Muscle of back (tissue), 11 donors: Measurements from ENCODE around the gene RXRA. TPM values are rescaled to one million over a fixed set of nuclear protein-coding genes. Genes with fewer than 3 reads are reported as not detected.

ENCODE experiments used
- DNase-seq, 3 donors: peaks; one replicate each; pipeline versions ENCODE4 v3.0.0 to v3.0.0-alpha.2; 2013
- polyA plus RNA-seq, 10 donors: library from polyadenylated mRNA; unstranded; fragments of 120-200 nt; gene quantifications; one replicate each; pipeline ENCODE4 v1.2.1, GENCODE V29; 2013; ENCODE audit not compliant: insufficient read length in 10 of 10

The RXRA gene
- polyA plus RNA-seq, 10 donors, result 23.7 to 46.0 (median 28.1) TPM

DNA sequence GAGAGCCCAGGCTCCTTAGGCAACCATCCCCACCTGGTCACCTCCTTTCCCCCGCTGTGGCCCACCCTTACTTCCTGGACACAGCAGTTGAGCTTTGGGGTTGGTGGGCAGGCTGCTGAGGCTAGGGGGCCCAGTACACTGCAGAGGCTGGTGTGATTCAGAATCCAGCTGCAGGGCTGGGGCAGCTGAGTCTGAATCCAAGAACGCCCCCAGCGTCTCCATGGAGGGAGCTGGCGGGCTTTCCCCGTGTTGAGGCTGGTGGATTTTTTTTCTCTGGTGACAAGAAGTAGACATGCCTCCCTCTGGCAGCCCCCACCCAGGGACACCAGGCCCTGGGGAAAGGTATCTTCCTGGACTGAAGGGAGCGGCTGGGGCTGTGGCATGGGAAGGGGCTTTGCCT lies 104.8 kb downstream of the RXRA start:
- peak in 1 of 3 donors; percentile 64 for DNase-seq

- no peak for DNase-seq
Observed at GRCh38 chr9:134431626-134432025, 105.4 kb downstream of the RXRA start.

DNA sequence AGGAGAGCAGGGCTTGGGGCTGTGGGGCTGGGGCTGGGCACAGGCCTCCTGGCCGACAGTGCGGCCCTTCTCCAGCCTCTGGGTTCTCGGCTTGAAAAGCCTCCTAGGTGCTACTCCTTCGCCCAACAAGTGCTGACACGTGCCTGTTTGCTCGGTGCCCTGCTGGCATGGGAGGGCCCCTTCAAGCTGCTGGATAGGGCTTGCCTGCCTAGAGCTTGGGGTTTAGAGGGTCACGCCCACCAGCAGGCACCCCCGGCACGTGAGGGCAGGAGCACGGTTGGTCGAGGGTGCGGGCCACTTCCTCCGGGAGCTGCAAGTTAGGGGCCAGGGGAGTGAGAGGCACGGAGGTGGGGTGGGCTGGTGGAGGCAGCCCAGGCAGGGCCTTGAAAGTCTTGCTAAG lies 106.2 kb downstream of the RXRA start:
- no peak for DNase-seq

DNA sequence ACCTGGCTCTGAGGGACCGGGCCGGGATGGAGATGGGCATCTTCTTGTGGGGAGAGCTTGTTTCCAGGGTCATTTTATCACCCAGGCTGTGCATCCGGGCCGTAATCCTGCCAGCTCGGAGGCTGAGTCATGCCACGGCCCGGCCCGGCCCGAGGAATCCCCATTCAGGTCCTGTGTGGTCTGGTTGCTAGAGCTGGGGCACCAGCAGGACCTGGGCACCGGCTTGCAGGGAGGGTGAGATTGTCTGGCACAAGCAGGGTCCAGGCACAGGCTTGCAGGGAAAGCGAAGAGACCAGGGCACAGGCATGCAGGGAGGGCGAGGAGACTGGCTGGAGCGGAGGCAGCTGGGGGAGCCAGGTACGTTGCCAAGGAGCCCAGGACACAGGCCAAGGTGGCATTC lies 106.8 kb downstream of the RXRA start:
- DNase-seq, result no peak

GRCh38 chr9:134433909-134434882 lies 107.9 kb downstream of the RXRA start:
- DNase-seq, result no peak

GRCh38 chr9:134434894-134435506 lies 108.7 kb downstream of the RXRA start:
- peak; percentile 98 for DNase-seq

- peak in 1 of 3 donors; percentile 66 for DNase-seq
Observed at GRCh38 chr9:134435550-134436378, 109.5 kb downstream of the RXRA start.

DNA sequence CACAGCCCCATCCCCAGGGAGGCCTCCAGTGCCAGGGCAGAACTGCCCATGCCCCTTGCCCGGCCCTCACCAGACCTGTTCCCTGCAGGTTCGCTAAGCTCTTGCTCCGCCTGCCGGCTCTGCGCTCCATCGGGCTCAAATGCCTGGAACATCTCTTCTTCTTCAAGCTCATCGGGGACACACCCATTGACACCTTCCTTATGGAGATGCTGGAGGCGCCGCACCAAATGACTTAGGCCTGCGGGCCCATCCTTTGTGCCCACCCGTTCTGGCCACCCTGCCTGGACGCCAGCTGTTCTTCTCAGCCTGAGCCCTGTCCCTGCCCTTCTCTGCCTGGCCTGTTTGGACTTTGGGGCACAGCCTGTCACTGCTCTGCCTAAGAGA lies 110.1 kb downstream of the RXRA start:
- DNase-seq, result no peak

- no peak for DNase-seq
Observed at GRCh38 chr9:134436911-134437310, 110.7 kb downstream of the RXRA start.

GRCh38 chr9:134437403-134438194 lies 111.3 kb downstream of the RXRA start:
- no peak for DNase-seq

- DNase-seq, result no peak
Observed at GRCh38 chr9:134438195-134438788, 112.0 kb downstream of the RXRA start.

DNA sequence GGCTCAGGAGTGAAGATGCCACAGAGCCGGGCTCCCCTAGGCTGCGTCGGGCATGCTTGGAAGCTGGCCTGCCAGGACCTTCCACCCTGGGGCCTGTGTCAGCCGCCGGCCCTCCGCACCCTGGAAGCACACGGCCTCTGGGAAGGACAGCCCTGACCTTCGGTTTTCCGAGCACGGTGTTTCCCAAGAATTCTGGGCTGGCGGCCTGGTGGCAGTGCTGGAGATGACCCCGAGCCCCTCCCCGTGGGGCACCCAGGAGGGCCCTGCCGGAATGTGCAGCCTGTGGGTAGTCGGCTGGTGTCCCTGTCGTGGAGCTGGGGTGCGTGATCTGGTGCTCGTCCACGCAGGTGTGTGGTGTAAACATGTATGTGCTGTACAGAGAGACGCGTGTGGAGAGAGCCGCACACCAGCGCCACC lies 113.1 kb downstream of the RXRA start:
- DNase-seq, result no peak

DNA sequence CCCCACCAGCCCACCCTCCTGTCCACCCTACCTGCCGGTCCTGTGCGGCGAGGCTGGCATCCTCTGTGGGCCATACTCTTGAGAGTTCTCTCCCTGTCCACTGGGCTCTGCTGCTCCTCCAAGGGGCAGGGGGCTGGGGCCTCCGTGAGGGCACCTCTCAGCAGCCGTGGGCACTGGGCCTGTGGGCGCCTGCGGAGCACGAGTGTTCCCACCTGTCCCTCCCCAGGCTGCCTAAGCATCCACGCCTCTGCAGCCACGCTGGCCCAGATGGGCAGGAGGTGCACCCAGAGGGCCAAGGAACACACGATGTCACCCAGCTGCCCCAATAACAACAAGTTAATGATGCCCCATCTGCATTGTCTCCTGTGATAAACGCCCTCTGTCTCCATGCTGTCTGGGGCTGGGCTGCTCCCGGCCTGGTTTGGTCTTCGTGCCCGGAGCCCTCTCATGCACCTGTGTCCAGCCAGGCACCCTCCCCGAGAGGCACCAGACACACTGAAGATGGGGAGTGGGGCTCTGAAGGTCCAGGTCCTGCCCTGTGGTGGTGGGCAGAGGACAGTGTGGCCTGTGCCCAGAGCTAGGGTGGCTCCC lies 114.5 kb downstream of the RXRA start:
- DNase-seq, result no peak

DNA sequence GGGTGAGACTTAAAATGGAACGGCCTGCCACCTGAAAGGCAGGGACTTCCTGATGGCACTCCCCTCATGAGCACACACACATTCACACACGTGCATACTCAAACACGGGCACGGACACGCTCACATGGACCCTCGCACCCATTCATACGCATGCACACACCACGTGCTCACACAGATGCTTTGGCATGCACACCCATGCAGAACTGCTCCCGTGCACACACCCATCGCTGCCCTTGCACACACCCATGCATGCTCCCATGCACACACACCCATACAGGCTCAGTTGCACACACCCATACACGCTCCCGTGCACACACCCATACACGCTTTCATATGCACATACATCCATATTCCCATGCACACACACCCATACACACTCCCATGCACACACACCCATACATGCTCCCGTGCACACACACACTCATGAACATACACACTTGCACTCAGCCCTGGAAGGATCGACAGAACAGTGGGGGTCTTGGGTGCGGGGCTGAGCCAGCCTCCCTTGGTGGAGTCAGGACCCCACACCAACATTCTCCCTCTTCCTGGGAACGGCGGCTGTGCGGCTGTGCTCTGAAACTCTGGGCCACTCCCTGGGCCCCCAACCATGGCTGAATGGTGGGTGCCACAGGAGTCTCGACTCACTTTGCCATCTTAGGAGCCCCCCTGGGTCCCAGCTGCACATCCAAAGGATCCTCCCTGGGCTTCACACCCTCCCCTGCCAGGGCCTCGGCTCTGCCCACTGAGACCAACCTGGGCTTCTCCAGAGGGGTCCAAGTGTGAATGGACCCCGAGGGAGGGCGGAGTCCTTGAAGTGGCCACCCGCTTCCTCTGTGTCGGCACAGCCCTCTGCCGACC lies 115.2 kb downstream of the RXRA start:
- DNase-seq, result no peak

- DNase-seq, result peak in 1 of 3 donors; percentile 70
Observed at GRCh38 chr9:134442085-134442474, 115.8 kb downstream of the RXRA start.

GRCh38 chr9:134442486-134443173 lies 116.4 kb downstream of the RXRA start:
- peak in 1 of 3 donors; percentile 45 for DNase-seq

DNA sequence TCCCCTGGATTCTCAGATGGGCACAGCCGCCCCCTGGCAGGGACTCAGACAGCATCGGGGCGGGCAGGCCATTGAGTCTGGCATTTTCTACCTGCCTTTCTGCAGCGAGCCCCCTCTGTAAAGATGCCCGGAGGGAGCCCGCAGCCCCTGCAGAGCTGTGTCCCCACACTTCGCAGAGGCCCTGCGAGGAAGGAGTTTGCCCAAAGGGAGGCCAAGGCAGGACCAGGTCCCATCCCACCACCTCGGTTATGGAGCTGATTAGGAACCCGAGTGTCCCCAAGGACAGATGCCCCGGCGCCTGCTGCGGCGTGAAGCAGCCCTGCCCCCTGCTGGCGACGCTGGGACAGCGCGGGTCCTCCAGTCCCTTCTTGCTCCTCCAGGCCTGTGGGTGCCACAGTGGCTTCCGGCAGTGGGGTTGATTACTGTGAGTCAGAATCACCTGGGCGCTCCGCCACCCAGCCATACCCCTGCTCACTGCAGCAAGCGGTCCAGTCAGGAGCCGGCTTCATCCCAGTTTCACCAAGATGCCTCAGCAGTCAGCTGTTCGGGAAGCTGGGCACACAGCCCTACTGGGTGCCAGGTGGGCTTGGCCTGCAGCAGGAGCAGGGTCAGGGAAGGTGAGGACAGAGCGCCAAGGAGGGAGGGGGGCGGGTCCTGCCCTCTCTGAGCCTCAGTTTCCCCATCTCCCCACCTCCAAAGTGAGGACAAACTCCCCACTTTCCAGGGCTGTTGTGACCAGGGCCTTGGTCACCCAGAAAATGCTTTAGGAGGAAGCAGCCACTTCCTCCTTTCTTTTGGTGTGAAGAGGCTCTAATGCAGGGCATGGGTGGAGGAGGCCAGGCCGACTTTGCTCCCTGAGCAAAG lies 117.2 kb downstream of the RXRA start:
- DNase-seq, result peak; percentile 72 to 88 (median 82)

DNA sequence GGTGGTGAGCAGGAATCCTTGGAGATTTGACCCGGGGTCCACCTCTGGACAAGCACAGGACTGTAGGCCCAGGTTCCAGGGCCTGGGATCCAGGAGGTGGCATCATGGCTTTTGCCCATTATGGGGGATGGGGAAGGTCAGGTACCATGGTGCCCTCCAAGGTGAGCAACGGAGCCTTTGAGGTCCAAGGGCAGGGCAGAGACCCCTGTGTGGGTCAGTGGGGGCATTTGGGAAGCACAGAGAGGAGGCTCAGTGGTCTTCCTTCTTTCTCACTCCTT lies 117.7 kb downstream of the RXRA start:
- no peak for DNase-seq
